SK-N-SH (cell line): ENCODE measurements around the gene CDH20. TPM values are rescaled to one million over a fixed set of nuclear protein-coding genes. Genes with fewer than 3 reads are reported as not detected.
A peak's percentile ranks its signal among the peaks of the same experiment; 100 is the strongest.

Source experiments
- CTCF ChIA-PET: fragments of 300-600, 350-600 bp; formaldehyde crosslinking; extraction: SDS; loops from one replicate; lab custom pipeline; 2021; lab: Yijun Ruan, JAX
- POLR2A ChIA-PET: fragments of 350-600 bp; sonication (Branson Sonifier 250); formaldehyde crosslinking; extraction: SDS; loops from one replicate; lab custom pipeline; 2020; ENCODE audit warnings: antibody characterized with exemption, inconsistent platforms; lab: Yijun Ruan, JAX
- DNase-seq: peaks from one replicate; pipeline ENCODE4 v3.0.0; 2012
- H2AFZ ChIP-seq: fragments of 200-600 bp; sonication (generic); 2 replicates; pipeline ENCODE4 v1.8.1; 2016; ENCODE audit warnings: antibody characterized with exemption, mild to moderate bottlenecking, low read depth
- H3F3A ChIP-seq: fragments of 200-600 bp; sonication (generic); replicated peaks from 2 replicates; pipeline ENCODE3; 2016; ENCODE audit warnings: antibody characterized with exemption, mild to moderate bottlenecking; ENCODE audit not compliant: insufficient read depth
- H3K27ac ChIP-seq, 2 experiments: fragments of 200-500 bp in 1 of 2; fragments of 200-600 bp in 1 of 2; sonication (Bioruptor generic) in 1 of 2; sonication (generic), shearing (Covaris generic) in 1 of 2; 2 replicates each; pipeline versions ENCODE4 v1.5.1 to v1.6.1; 2014 to 2016; ENCODE audit warnings: low read depth in 2 of 2, inconsistent platforms in 1 of 2, low read length in 1 of 2, mild to moderate bottlenecking in 1 of 2, mixed read lengths in 1 of 2
- H3K27me3 ChIP-seq: fragments of 200-600 bp; sonication (generic), shearing (Covaris generic); 2 replicates; pipeline ENCODE4 v1.6.1; 2016; ENCODE audit warnings: mixed run types; ENCODE audit not compliant: insufficient read depth
- H3K36me3 ChIP-seq, 2 experiments: fragments of 200-500 bp in 1 of 2; fragments of 200-600 bp in 1 of 2; sonication (Bioruptor generic) in 1 of 2; sonication (generic) in 1 of 2; replicated peaks in 1 of 2; 2 replicates each; pipeline versions ENCODE3 to v1.5.1; 2014 to 2016; ENCODE audit warnings: low read length in 1 of 2, mild to moderate bottlenecking in 1 of 2; ENCODE audit not compliant: insufficient read depth in 2 of 2, control insufficient read depth in 1 of 2
- H3K4me1 ChIP-seq, 2 experiments: fragments of 200-500 bp in 1 of 2; fragments of 200-600 bp in 1 of 2; sonication (Bioruptor generic) in 1 of 2; sonication (generic), shearing (Covaris generic) in 1 of 2; 2 replicates each; pipeline versions ENCODE4 v1.5.1 to v1.6.1; 2014 to 2016; ENCODE audit warnings: low read depth in 1 of 2, low read length in 1 of 2, mixed run types in 1 of 2; ENCODE audit not compliant: insufficient read depth in 2 of 2, control insufficient read depth in 1 of 2
- H3K4me2 ChIP-seq: fragments of 200-600 bp; sonication (generic), shearing (Covaris generic); 2 replicates; pipeline ENCODE4 v1.6.1; 2017; ENCODE audit warnings: mixed run types
- H3K4me3 ChIP-seq, 2 experiments: fragments of 200-500 bp in 1 of 2; fragments of 200-600 bp in 1 of 2; sonication (Bioruptor generic) in 1 of 2; sonication (generic), shearing (Covaris generic) in 1 of 2; 2 replicates each; pipeline versions ENCODE4 v1.5.1 to v1.8.1; 2014 to 2016; ENCODE audit warnings: low read depth in 2 of 2, inconsistent platforms in 1 of 2, low read length in 1 of 2, mild to moderate bottlenecking in 1 of 2, mixed read lengths in 1 of 2, moderate library complexity in 1 of 2
- H3K79me2 ChIP-seq: fragments of 200-600 bp; sonication (generic); 2 replicates; pipeline ENCODE4 v1.8.1; 2017; ENCODE audit warnings: mild to moderate bottlenecking; ENCODE audit not compliant: insufficient read depth
- H3K9ac ChIP-seq: fragments of 200-600 bp; sonication (generic); 2 replicates; pipeline ENCODE4 v1.6.1; 2017; ENCODE audit warnings: mixed run types
- H3K9me2 ChIP-seq: fragments of 200-600 bp; sonication (generic); 2 replicates; pipeline ENCODE4 v1.6.1; 2017; ENCODE audit warnings: mixed run types
- H3K9me3 ChIP-seq: fragments of 200-600 bp; sonication (generic); 2 replicates; pipeline ENCODE4 v1.6.1; 2017; ENCODE audit warnings: mixed run types, mild to moderate bottlenecking, moderate library complexity
- H4K20me1 ChIP-seq: fragments of 200-600 bp; sonication (generic); 2 replicates; pipeline ENCODE4 v1.6.1; 2017; ENCODE audit warnings: mild to moderate bottlenecking, mixed run types; ENCODE audit not compliant: insufficient read depth
- EP300 ChIP-seq, 2 experiments: IDR thresholded peaks; 2 replicates each; pipeline versions ENCODE4 v1.4.0 to v1.6.1; 2012; ENCODE audit warnings: borderline replicate concordance in 1 of 2, low read depth in 1 of 2, low read length in 1 of 2
- FOSL2 ChIP-seq: IDR thresholded peaks from 2 replicates; pipeline ENCODE4 v1.4.0; 2012; ENCODE audit warnings: low read depth, mild to moderate bottlenecking, moderate library complexity, borderline replicate concordance
- FOXM1 ChIP-seq: IDR thresholded peaks from 2 replicates; pipeline ENCODE4 v1.4.0; 2012; ENCODE audit warnings: low read depth, mild to moderate bottlenecking
- GATA2 ChIP-seq: sonication (generic); formaldehyde crosslinking; IDR thresholded peaks from 2 replicates; pipeline ENCODE4 v1.5.0; 2020; ENCODE audit warnings: mild to moderate bottlenecking, missing genetic modification reagents
- JUND ChIP-seq: IDR thresholded peaks from 2 replicates; pipeline ENCODE4 v1.4.0; 2012
- MEF2A ChIP-seq: IDR thresholded peaks from 2 replicates; pipeline ENCODE4 v1.4.0; 2012; ENCODE audit warnings: low read depth, borderline replicate concordance
- MXI1 ChIP-seq: IDR thresholded peaks from 2 replicates; pipeline ENCODE4 v1.6.1; 2012; ENCODE audit warnings: mild to moderate bottlenecking, low read depth, low read length, improper control_type of control experiment
- NRF1 ChIP-seq: IDR thresholded peaks from 2 replicates; pipeline ENCODE4 v1.6.1; 2012; ENCODE audit warnings: low read depth, mild to moderate bottlenecking, low read length
- POLR2AphosphoS5 ChIP-seq: IDR thresholded peaks from 2 replicates; pipeline ENCODE4 v1.6.1; 2012; ENCODE audit warnings: low read depth, low read length
- RAD21 ChIP-seq: IDR thresholded peaks from 2 replicates; pipeline ENCODE4 v1.6.1; 2012; ENCODE audit warnings: mild to moderate bottlenecking, low read length
- RXRA ChIP-seq: IDR thresholded peaks from 2 replicates; pipeline ENCODE4 v1.4.0; 2012; ENCODE audit warnings: low read depth, mild to moderate bottlenecking, borderline replicate concordance
- TCF12 ChIP-seq: IDR thresholded peaks from 2 replicates; pipeline ENCODE4 v1.4.0; 2012
- TEAD4 ChIP-seq: IDR thresholded peaks from 2 replicates; pipeline ENCODE4 v1.4.0; 2012; ENCODE audit warnings: mild to moderate bottlenecking, borderline replicate concordance; ENCODE audit not compliant: insufficient read depth
- YY1 ChIP-seq: IDR thresholded peaks from 2 replicates; pipeline ENCODE4 v1.4.0; 2012; ENCODE audit warnings: low read depth, mild to moderate bottlenecking
- WGBS: methylation state at CpG from one replicate; pipeline ENCODE4 v1.1.6; 2017; ENCODE audit warnings: low lambda C conversion rate; 5-methylcytosine and 5-hydroxymethylcytosine counted together
- polyA plus RNA-seq, 3 experiments: library from polyadenylated mRNA; depleted of rRNA; stranded (reverse); fragments of >200 nt; gene quantifications; 2 replicates each; pipeline ENCODE4 v1.2.3, GENCODE V29; 2012
- TF ChIP-seq, protein P1 (sequence below): IDR thresholded peaks from 2 replicates; pipeline ENCODE4; 2012
- TF ChIP-seq, protein P2 (sequence below): fragments of 150-350 bp; IDR thresholded peaks from 2 replicates; pipeline ENCODE4 v1.6.1; 2017; ENCODE audit warnings: antibody characterized with exemption, low read length, low read depth, borderline replicate concordance
- TF ChIP-seq, protein P3 (sequence below): fragments of 200-600 bp; sonication (generic); IDR thresholded peaks from 2 replicates; pipeline ENCODE4 v1.6.1; 2017; ENCODE audit warnings: antibody characterized with exemption, mild to moderate bottlenecking, moderate library complexity

CDH20 gene
- polyA plus RNA-seq, 1 of the 3 experiments (the other 2 are of a cell fraction) = 1.1 TPM

DNA sequence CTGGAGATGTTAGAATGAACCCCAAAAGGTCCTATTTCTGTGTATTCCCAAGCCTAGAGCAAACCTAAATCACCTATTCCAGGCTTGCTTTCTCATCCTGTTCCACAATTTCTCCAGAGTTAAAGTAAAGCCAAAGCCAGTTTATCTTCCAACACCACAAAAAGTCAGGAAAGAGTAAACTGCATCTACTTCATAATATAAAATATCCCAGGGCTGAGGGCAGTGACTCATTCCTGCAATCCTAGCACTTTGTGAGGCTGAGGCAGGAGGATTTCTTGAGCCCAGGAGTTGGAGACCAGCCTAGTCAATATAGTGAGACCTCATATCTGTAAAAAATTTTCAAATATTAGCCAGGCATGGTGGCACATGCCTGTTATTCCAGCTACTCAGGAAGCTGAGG lies 241.4 kb downstream of the CDH20 start:
- Histone ChIP-seq H3K9ac (no peak overlapping the region), H2AFZ (no peak overlapping the region), H3K36me3 (peaks cover 0 to 7% of the 10 kb centered on the region in 2 experiments), H3K27ac (peak overlapping the region in 1 of 2 experiments; percentile 58; a peak in 1 of 4 replicates), H3K4me2 (no peak overlapping the region), H3F3A (peaks cover 9% of the 10 kb centered on the region), H4K20me1 (no peaks in the 10 kb centered on the region), H3K79me2 (no peaks in the 10 kb centered on the region), H3K27me3 (no peaks in the 10 kb centered on the region), H3K4me3 (no peak overlapping the region), H3K4me1 (peaks cover 0 to 9% of the 10 kb centered on the region in 2 experiments; a peak in 1 of 4 replicates), H3K9me3 (no peaks in the 10 kb centered on the region), H3K9me2 (no peaks in the 10 kb centered on the region)
- ChIA-PET CTCF (interaction anchor here (1.3 kb wide), 1 partner anchor 556 kb away, joined by 7 read pairs; no protein-coding TSS in a partner anchor), POLR2A (no interaction called here)
- TF ChIP-seq FOSL2 = peak; percentile 10; the same call in 1 of the 2 replicates
- no peak for TF ChIP-seq POLR2AphosphoS5
- TF ChIP-seq JUND = peak; percentile 17; the same call in 1 of the 2 replicates
- no peak for TF ChIP-seq FOXM1
- DNase-seq = no peak

DNA sequence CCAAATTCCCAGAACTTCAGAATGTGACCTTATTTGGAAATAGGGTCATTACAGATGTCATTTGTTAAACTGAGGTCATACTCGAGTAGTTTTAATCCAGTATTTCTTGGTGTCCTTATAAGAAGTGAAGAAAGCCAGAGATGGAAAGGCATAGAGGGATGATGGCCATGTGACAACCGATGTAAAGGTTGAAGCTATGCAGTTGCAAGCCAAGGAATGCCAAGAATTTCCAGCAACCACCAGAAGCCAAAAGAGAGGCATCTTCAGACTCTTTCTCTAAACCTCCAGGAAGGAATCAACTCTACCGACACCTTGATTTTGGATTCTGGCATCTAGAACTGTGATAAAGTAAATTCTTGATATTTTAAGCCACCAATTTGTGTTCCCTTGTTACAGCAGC lies 242.2 kb downstream of the CDH20 start:
- Histone ChIP-seq H3K4me3 (no peak overlapping the region), H3K9me2 (no peaks in the 10 kb centered on the region), H3K4me1 (peaks cover 0 to 1% of the 10 kb centered on the region in 2 experiments; a peak in 1 of 4 replicates), H3K9ac (no peak overlapping the region)
- TF ChIP-seq TEAD4 = peak; percentile 73; the same call in 1 of the 2 replicates
- TF ChIP-seq, protein P1, sequence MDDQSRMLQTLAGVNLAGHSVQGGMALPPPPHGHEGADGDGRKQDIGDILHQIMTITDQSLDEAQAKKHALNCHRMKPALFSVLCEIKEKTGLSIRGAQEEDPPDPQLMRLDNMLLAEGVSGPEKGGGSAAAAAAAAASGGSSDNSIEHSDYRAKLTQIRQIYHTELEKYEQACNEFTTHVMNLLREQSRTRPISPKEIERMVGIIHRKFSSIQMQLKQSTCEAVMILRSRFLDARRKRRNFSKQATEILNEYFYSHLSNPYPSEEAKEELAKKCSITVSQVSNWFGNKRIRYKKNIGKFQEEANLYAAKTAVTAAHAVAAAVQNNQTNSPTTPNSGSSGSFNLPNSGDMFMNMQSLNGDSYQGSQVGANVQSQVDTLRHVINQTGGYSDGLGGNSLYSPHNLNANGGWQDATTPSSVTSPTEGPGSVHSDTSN = peak; percentile 80
- TF ChIP-seq TCF12 = peak; percentile 84
- TF ChIP-seq MXI1 = no peak
- no peak for TF ChIP-seq NRF1
- peak; percentile 33; the same call in 1 of the 2 replicates for TF ChIP-seq POLR2AphosphoS5
- TF ChIP-seq RXRA = no peak
- no peak for TF ChIP-seq MEF2A
- TF ChIP-seq YY1 = no peak
- TF ChIP-seq GATA2 (CRISPR knock-in tag) = no peak
- TF ChIP-seq, protein P2, sequence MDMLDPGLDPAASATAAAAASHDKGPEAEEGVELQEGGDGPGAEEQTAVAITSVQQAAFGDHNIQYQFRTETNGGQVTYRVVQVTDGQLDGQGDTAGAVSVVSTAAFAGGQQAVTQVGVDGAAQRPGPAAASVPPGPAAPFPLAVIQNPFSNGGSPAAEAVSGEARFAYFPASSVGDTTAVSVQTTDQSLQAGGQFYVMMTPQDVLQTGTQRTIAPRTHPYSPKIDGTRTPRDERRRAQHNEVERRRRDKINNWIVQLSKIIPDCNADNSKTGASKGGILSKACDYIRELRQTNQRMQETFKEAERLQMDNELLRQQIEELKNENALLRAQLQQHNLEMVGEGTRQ = no peak
- TF ChIP-seq, protein P3, sequence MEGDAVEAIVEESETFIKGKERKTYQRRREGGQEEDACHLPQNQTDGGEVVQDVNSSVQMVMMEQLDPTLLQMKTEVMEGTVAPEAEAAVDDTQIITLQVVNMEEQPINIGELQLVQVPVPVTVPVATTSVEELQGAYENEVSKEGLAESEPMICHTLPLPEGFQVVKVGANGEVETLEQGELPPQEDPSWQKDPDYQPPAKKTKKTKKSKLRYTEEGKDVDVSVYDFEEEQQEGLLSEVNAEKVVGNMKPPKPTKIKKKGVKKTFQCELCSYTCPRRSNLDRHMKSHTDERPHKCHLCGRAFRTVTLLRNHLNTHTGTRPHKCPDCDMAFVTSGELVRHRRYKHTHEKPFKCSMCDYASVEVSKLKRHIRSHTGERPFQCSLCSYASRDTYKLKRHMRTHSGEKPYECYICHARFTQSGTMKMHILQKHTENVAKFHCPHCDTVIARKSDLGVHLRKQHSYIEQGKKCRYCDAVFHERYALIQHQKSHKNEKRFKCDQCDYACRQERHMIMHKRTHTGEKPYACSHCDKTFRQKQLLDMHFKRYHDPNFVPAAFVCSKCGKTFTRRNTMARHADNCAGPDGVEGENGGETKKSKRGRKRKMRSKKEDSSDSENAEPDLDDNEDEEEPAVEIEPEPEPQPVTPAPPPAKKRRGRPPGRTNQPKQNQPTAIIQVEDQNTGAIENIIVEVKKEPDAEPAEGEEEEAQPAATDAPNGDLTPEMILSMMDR = no peak
- TF ChIP-seq RAD21 = no peak
- peak in 1 of 2 experiments; percentile 24; a peak in 1 of 4 replicates for TF ChIP-seq EP300 (IDR thresholded peaks at IDR 0.05; ENCODE audit: borderline replicate concordance in 1 of 2, low read depth in 1 of 2, low read length in 1 of 2)
- 0 out of 2 replicates have a peak, but pooled peaks have one; percentile 10 for TF ChIP-seq JUND
- TF ChIP-seq, all 33 proteins: peak for 6
- Histone ChIP-seq H3K79me2 (no peaks in the 10 kb centered on the region), H4K20me1 (no peaks in the 10 kb centered on the region), H3K27me3 (no peaks in the 10 kb centered on the region), H3K9me3 (no peaks in the 10 kb centered on the region), H3K4me2 (no peak overlapping the region), H3K27ac (peak overlapping the region; percentile 5 to 65; a peak in 1 of 4 replicates), H3K36me3 (peaks cover 0 to 7% of the 10 kb centered on the region in 2 experiments), H2AFZ (no peak overlapping the region; the same call in 1 of the 2 replicates), H3F3A (peaks cover 2% of the 10 kb centered on the region)
- no peak for DNase-seq
- POLR2A ChIA-PET = no interaction called here
- 42% methylated on average over 3 of the region's 3 CpGs for WGBS
- CTCF ChIA-PET = interaction anchor here (1.3 kb wide), 1 partner anchor 556 kb away, joined by 7 read pairs; no protein-coding TSS in a partner anchor
